CD1c-positive myeloid dendritic cell (primary cell): Measurements from ENCODE around the gene SLC25A27.
A peak's percentile ranks its signal among the peaks of the same experiment; 100 is the strongest.
"Not testable (repeated sequence)": the region's sequence is repeated elsewhere in the genome, so short reads cannot be mapped to it uniquely, and the experiment has no call there.

Experiments
- DNase-seq: peaks from one replicate; pipeline ENCODE4 v3.0.0-alpha.2; 2016; ENCODE audit errors: extremely low spot score

SLC25A27 gene, protein sequence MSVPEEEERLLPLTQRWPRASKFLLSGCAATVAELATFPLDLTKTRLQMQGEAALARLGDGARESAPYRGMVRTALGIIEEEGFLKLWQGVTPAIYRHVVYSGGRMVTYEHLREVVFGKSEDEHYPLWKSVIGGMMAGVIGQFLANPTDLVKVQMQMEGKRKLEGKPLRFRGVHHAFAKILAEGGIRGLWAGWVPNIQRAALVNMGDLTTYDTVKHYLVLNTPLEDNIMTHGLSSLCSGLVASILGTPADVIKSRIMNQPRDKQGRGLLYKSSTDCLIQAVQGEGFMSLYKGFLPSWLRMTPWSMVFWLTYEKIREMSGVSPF

GRCh38 chr6:46652603-46653438, at the start of gene SLC25A27, which contains the start of gene CYP39A1:
Gene SLC25A27, plus strand, starts transcription at chr6:46652975. Its CDS starts 218 bp downstream, at chr6:46653193.
Gene CYP39A1, minus strand, starts transcription at chr6:46652818. Its CDS starts 236 bp downstream, at chr6:46652582.
- peak; percentile 88 for DNase-seq

DNA sequence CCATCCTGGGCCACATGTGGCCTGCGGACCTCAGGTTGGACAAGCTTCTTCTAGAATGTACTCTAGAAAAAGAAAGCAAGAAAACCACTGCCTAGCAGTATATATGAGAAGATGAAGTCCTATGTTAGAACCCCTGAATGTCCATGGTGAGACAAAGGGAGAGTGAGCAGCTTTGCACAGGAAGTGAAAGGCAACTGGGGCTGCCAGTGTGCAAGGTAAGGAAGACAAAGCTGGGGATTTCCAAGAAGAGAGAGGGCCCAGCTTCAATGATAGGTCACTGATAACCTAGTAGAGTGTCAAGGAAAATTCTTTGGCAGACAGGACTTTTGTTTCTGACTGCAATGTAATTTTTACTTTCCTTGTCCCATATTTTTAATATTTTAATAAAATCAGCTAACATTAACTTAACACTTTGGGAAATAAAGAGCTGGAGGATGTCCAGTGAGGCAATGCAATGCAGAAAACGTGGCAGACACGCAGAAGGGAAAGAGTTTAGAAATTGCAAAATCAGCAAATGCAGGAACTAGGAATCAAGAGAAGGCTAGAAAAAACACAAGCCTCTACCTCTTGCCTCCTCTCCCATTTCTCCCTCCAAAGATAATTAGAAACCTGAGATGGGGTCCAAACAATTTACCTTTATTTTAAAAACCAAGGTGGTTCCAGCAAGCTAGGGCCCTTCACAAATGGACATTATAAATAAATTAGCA, 47.5 kb upstream of the SLC25A27 start:
- DNase-seq: no peak

GRCh38 chr6:46606338-46606737, 46.4 kb upstream of the SLC25A27 start:
- no peak for DNase-seq

- DNase-seq: no peak
Observed at GRCh38 chr6:46610862-46611553, 41.8 kb upstream of the SLC25A27 start.

DNA sequence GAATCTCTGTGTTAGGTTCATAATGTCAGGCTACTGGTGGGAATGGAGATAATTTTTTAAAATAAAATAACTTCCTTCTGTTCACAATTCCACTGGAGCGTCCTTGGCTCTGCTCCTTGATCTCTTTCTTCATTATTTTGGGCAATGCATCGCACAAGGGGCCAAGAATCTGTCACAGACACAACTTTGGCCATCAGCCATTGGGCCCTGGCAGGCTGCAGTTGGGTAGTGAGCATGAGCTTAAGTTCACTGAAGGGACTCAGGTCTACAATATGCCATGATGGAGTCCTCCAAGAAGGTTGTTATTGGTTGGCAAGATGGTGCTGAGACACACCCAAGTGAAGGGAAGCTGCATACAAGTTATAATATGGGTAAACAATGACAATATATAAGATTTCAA, 40.1 kb upstream of the SLC25A27 start:
- no peak for DNase-seq

- DNase-seq: no peak
Observed at GRCh38 chr6:46618726-46619125, 34.0 kb upstream of the SLC25A27 start.

DNA sequence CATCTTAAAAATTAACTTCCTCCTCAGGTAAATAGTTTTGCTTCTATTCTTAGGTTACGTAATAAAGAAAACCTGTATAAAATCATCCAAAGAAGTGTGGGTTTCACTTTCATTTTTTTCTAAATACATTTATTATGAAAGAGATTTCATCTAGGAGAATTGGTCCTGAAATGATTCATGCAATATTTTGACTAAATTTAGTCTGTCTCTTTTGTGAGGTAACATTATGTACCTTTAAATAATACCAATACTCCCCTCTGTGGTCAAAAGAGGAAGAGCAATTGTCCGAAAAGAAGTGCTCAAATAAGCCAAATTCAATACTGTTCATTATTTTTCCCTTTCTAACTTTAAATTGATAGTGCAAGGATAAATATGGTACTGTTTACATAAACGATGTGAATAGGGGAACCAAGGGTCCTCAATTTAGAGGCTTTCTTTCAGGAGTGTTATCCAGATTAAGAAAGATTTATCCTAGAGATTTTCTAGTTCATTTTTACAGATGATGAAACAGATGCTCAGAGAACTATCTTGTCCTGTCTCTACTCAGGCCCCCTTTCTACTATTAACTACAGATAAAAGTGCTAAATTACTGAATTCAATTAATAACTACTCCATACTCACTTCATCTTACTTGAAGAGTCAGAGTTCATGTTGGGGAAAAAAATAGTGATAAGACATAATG, 26.4 kb upstream of the SLC25A27 start:
- peak; percentile 37 for DNase-seq

GRCh38 chr6:46626976-46627375, 25.8 kb upstream of the SLC25A27 start:
- no peak for DNase-seq

DNA sequence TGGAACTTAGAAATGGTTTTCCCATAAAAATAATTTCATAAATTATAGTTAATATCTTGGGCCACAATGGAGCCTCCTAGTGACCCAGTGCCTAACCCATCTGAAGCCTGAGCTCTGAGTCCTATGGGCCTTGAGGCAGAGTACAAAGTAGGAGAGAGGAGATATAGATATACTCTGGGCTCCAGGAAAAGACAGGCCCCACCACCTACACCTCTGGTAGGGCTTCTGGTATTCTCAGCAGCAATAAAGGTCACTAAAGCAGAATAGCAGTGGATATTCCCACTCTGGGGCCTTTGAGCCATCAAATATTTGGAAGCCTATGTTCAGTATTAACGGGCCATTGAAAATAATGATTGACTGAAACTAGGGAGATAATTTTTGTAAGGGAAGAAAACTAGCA, 24.3 kb upstream of the SLC25A27 start:
- DNase-seq: no peak

GRCh38 chr6:46628976-46629375, 23.8 kb upstream of the SLC25A27 start:
- DNase-seq: no peak

DNA sequence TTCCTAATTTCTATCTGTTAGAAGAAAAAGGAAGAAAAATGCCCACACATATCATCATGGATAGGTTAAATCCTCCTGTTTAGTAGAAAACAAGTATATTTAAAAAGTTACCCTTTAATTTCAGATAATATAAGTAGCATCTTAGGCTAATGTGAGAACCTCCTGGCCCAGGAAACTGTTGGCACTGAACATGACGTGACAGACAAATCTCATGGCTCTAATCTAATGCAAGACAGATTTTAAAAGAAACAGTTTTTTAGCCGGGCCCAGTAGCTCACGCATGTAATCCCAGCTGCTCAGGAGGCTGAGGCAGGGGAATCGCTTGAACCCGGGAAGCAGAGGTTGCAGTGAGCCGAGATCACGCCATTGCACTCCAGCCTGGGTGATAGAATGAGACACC, 23.1 kb upstream of the SLC25A27 start:
- DNase-seq: no peak

- DNase-seq: no peak
Observed at GRCh38 chr6:46632053-46632452, 20.7 kb upstream of the SLC25A27 start.

DNA sequence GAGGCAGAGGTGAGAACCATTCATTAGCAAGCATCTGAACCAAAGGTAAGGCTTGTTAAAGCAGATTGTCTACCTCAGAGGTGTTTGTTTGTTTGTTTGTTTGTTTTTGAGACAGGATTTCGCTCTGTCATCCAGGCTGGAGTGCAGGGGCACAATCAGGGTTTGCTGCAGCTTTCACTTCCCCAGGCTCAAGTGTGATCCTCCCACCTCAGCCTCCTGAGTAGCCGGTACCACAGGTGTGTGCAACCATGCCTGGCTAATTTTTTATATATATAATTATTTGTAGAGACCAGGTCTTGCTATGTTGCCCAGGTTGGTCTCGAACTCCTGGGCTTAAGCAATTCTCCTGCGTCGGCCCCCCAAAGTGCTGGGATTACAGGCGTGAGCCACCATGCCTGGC, 17.3 kb upstream of the SLC25A27 start:
- no peak for DNase-seq

DNA sequence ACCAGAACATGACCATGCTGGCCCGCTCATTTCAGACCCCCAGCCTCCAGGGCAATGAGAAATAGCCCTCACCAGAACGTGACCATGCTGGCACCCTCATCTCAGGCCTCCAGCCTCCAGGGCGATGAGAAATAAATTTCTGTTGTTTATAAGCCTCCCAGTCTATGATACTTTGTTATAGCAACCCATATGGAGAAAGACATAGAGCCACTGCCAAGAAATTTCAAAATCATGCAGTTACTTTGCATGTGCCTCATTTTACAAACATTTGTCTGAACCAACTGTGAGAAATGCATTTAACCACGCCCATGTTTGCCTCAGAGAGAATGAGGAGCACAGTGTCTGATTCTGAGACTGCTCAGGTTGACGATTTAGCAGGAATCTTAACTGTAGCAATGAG, 15.6 kb upstream of the SLC25A27 start:
- DNase-seq: no peak

DNA sequence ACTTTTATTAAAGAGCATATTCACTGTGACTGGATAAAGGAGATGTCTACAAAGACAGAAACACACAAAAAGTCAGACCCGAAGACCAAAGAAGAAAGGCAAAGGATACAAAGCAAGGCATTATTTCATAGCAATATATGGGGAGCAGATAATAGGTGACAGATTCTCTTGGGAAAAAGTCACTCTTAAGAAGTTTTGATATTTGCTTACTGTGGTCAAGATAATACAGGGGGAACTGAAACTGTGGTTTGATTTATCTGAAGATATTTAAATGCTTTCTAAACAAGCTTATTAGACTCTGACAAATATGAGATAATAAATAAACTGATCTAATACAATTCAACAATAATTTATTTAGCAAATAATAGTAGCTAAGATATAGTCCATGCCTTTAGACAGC, 14.8 kb upstream of the SLC25A27 start:
- DNase-seq: no peak

GRCh38 chr6:46638650-46639049, 14.1 kb upstream of the SLC25A27 start:
- no peak for DNase-seq

GRCh38 chr6:46642928-46643751, 9.6 kb upstream of the SLC25A27 start:
- DNase-seq: no peak

- no peak for DNase-seq
Observed at GRCh38 chr6:46645265-46645664, 7.5 kb upstream of the SLC25A27 start.

GRCh38 chr6:46648108-46648507, 4.7 kb upstream of the SLC25A27 start:
- not testable (repeated sequence) for DNase-seq

DNA sequence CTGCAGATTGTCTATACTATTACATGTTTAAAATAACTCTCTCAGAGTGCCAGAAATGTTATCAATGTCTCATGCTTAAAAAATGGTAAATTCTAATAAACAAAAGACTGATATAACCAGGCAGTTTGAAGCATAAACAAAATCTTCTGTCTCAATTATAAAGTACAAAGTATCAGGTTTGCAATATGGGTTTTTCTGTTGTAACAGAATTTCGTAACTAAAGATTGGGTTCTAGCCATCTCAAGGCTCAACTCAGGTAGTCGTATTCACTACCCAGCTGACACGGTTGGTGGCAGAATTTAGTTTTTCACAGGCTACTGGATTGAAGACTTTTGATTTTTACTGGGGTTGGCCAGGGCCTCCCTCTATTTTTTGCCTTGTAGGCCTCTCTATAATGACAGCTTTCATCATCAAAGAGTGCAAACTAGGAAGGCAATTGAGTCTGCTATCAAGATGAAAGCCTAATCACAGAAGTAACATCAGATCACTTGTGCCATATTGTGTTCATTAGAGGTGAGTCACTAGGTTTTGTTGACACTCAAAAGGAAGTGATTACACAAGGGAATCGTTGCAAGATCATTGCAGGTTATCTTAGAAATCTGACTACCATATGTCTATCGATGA, 3.8 kb upstream of the SLC25A27 start:
- DNase-seq: no peak
